SK-N-SH (cell line): Measurements from ENCODE around the gene PRND. TPM values are rescaled to one million over a fixed set of nuclear protein-coding genes. Genes with fewer than 3 reads are reported as not detected.

ENCODE experiments used
- CTCF ChIA-PET: fragments of 300-600, 350-600 bp; formaldehyde crosslinking; extraction: SDS; loops from one replicate; lab custom pipeline; 2021; lab: Yijun Ruan, JAX
- POLR2A ChIA-PET: fragments of 350-600 bp; sonication (Branson Sonifier 250); formaldehyde crosslinking; extraction: SDS; loops from one replicate; lab custom pipeline; 2020; ENCODE audit warnings: antibody characterized with exemption, inconsistent platforms; lab: Yijun Ruan, JAX
- DNase-seq: peaks from one replicate; pipeline ENCODE4 v3.0.0; 2012
- H2AFZ ChIP-seq: fragments of 200-600 bp; sonication (generic); 2 replicates; pipeline ENCODE4 v1.8.1; 2016; ENCODE audit warnings: antibody characterized with exemption, mild to moderate bottlenecking, low read depth
- H3F3A ChIP-seq: fragments of 200-600 bp; sonication (generic); replicated peaks from 2 replicates; pipeline ENCODE3; 2016; ENCODE audit warnings: antibody characterized with exemption, mild to moderate bottlenecking; ENCODE audit not compliant: insufficient read depth
- H3K27ac ChIP-seq, 2 experiments: fragments of 200-500 bp in 1 of 2; fragments of 200-600 bp in 1 of 2; sonication (Bioruptor generic) in 1 of 2; sonication (generic), shearing (Covaris generic) in 1 of 2; 2 replicates each; pipeline versions ENCODE4 v1.5.1 to v1.6.1; 2014 to 2016; ENCODE audit warnings: low read depth in 2 of 2, inconsistent platforms in 1 of 2, low read length in 1 of 2, mild to moderate bottlenecking in 1 of 2, mixed read lengths in 1 of 2
- H3K27me3 ChIP-seq: fragments of 200-600 bp; sonication (generic), shearing (Covaris generic); 2 replicates; pipeline ENCODE4 v1.6.1; 2016; ENCODE audit warnings: mixed run types; ENCODE audit not compliant: insufficient read depth
- H3K36me3 ChIP-seq, 2 experiments: fragments of 200-500 bp in 1 of 2; fragments of 200-600 bp in 1 of 2; sonication (Bioruptor generic) in 1 of 2; sonication (generic) in 1 of 2; replicated peaks in 1 of 2; 2 replicates each; pipeline versions ENCODE3 to v1.5.1; 2014 to 2016; ENCODE audit warnings: low read length in 1 of 2, mild to moderate bottlenecking in 1 of 2; ENCODE audit not compliant: insufficient read depth in 2 of 2, control insufficient read depth in 1 of 2
- H3K4me1 ChIP-seq, 2 experiments: fragments of 200-500 bp in 1 of 2; fragments of 200-600 bp in 1 of 2; sonication (Bioruptor generic) in 1 of 2; sonication (generic), shearing (Covaris generic) in 1 of 2; 2 replicates each; pipeline versions ENCODE4 v1.5.1 to v1.6.1; 2014 to 2016; ENCODE audit warnings: low read depth in 1 of 2, low read length in 1 of 2, mixed run types in 1 of 2; ENCODE audit not compliant: insufficient read depth in 2 of 2, control insufficient read depth in 1 of 2
- H3K4me2 ChIP-seq: fragments of 200-600 bp; sonication (generic), shearing (Covaris generic); 2 replicates; pipeline ENCODE4 v1.6.1; 2017; ENCODE audit warnings: mixed run types
- H3K4me3 ChIP-seq, 2 experiments: fragments of 200-500 bp in 1 of 2; fragments of 200-600 bp in 1 of 2; sonication (Bioruptor generic) in 1 of 2; sonication (generic), shearing (Covaris generic) in 1 of 2; 2 replicates each; pipeline versions ENCODE4 v1.5.1 to v1.8.1; 2014 to 2016; ENCODE audit warnings: low read depth in 2 of 2, inconsistent platforms in 1 of 2, low read length in 1 of 2, mild to moderate bottlenecking in 1 of 2, mixed read lengths in 1 of 2, moderate library complexity in 1 of 2
- H3K79me2 ChIP-seq: fragments of 200-600 bp; sonication (generic); 2 replicates; pipeline ENCODE4 v1.8.1; 2017; ENCODE audit warnings: mild to moderate bottlenecking; ENCODE audit not compliant: insufficient read depth
- H3K9ac ChIP-seq: fragments of 200-600 bp; sonication (generic); 2 replicates; pipeline ENCODE4 v1.6.1; 2017; ENCODE audit warnings: mixed run types
- H3K9me2 ChIP-seq: fragments of 200-600 bp; sonication (generic); 2 replicates; pipeline ENCODE4 v1.6.1; 2017; ENCODE audit warnings: mixed run types
- H3K9me3 ChIP-seq: fragments of 200-600 bp; sonication (generic); 2 replicates; pipeline ENCODE4 v1.6.1; 2017; ENCODE audit warnings: mixed run types, mild to moderate bottlenecking, moderate library complexity
- H4K20me1 ChIP-seq: fragments of 200-600 bp; sonication (generic); 2 replicates; pipeline ENCODE4 v1.6.1; 2017; ENCODE audit warnings: mild to moderate bottlenecking, mixed run types; ENCODE audit not compliant: insufficient read depth
- CHD2 ChIP-seq: fragments of 150-350 bp; IDR thresholded peaks from 2 replicates; pipeline ENCODE4 v1.6.1; 2018; ENCODE audit warnings: low read length; ENCODE audit not compliant: partially characterized antibody
- ELF1 ChIP-seq: IDR thresholded peaks from 2 replicates; pipeline ENCODE4 v1.4.0; 2012
- EP300 ChIP-seq, 2 experiments: IDR thresholded peaks; 2 replicates each; pipeline versions ENCODE4 v1.4.0 to v1.6.1; 2012; ENCODE audit warnings: borderline replicate concordance in 1 of 2, low read depth in 1 of 2, low read length in 1 of 2
- FOSL2 ChIP-seq: IDR thresholded peaks from 2 replicates; pipeline ENCODE4 v1.4.0; 2012; ENCODE audit warnings: low read depth, mild to moderate bottlenecking, moderate library complexity, borderline replicate concordance
- FOXJ3 ChIP-seq: sonication (generic); formaldehyde crosslinking; IDR thresholded peaks from 2 replicates; pipeline ENCODE4 v1.5.1; 2020; ENCODE audit warnings: mild to moderate bottlenecking, missing genetic modification reagents
- MEF2A ChIP-seq: IDR thresholded peaks from 2 replicates; pipeline ENCODE4 v1.4.0; 2012; ENCODE audit warnings: low read depth, borderline replicate concordance
- MXI1 ChIP-seq: IDR thresholded peaks from 2 replicates; pipeline ENCODE4 v1.6.1; 2012; ENCODE audit warnings: mild to moderate bottlenecking, low read depth, low read length, improper control_type of control experiment
- NFIC ChIP-seq: IDR thresholded peaks from 2 replicates; pipeline ENCODE4 v1.4.0; 2012; ENCODE audit warnings: borderline replicate concordance
- RAD21 ChIP-seq: IDR thresholded peaks from 2 replicates; pipeline ENCODE4 v1.6.1; 2012; ENCODE audit warnings: mild to moderate bottlenecking, low read length
- RFX5 ChIP-seq: IDR thresholded peaks from 2 replicates; pipeline ENCODE4 v1.6.1; 2012; ENCODE audit warnings: mild to moderate bottlenecking, improper control_type of control experiment, low read length
- SIN3A ChIP-seq: IDR thresholded peaks from 2 replicates; pipeline ENCODE4 v1.6.1; 2012; ENCODE audit warnings: low read depth, mild to moderate bottlenecking, low read length, moderate library complexity, borderline replicate concordance
- TCF12 ChIP-seq: IDR thresholded peaks from 2 replicates; pipeline ENCODE4 v1.4.0; 2012
- TEAD4 ChIP-seq: IDR thresholded peaks from 2 replicates; pipeline ENCODE4 v1.4.0; 2012; ENCODE audit warnings: mild to moderate bottlenecking, borderline replicate concordance; ENCODE audit not compliant: insufficient read depth
- USF1 ChIP-seq: IDR thresholded peaks from 2 replicates; pipeline ENCODE4 v1.4.0; 2012; ENCODE audit warnings: low read depth, borderline replicate concordance
- YY1 ChIP-seq: IDR thresholded peaks from 2 replicates; pipeline ENCODE4 v1.4.0; 2012; ENCODE audit warnings: low read depth, mild to moderate bottlenecking
- WGBS: methylation state at CpG from one replicate; pipeline ENCODE4 v1.1.6; 2017; ENCODE audit warnings: low lambda C conversion rate; 5-methylcytosine and 5-hydroxymethylcytosine counted together
- polyA plus RNA-seq, 3 experiments: library from polyadenylated mRNA; depleted of rRNA; stranded (reverse); fragments of >200 nt; gene quantifications; 2 replicates each; pipeline ENCODE4 v1.2.3, GENCODE V29; 2012
- TF ChIP-seq, protein P1 (sequence below): fragments of 150-350 bp; IDR thresholded peaks from 2 replicates; pipeline ENCODE4 v1.6.1; 2016; ENCODE audit warnings: mild to moderate bottlenecking, low read depth, low read length
- TF ChIP-seq, protein P2 (sequence below): fragments of 200-600 bp; sonication (generic); IDR thresholded peaks from 2 replicates; pipeline ENCODE4 v1.6.1; 2017; ENCODE audit warnings: antibody characterized with exemption, mild to moderate bottlenecking, moderate library complexity

The PRND gene
- polyA plus RNA-seq, 1 of the 3 experiments (the other 2 are of a cell fraction), result not detected

DNA sequence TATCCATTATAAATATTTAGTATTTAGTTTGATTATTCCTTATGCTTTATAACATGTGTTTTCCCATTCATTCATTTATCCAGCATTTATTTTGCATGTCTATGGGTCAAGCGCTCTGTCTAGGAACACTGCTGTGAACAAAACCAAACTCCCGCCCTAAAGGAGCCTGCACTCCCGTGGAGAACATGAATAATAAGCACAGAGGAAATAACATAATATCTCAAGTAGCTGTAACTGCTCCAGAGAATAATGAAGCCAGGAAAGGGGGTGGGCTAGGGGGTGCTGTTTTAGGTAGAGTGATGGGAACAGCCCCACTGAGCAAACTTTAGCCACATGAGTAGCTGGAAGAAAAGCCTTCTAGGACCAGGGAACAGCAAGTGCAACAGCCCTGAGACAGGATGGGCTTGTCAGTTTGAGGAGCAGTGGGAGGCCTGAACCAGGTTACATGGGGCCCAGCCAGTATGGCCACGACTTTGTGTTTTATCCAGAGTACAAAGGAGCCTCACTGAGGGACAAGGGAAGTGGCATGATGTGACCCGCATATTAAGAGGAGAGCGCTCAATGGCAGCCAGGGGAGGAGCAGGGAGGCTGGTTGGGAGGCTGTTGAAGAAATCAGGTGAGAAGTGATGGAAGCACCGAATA, 24.4 kb upstream of the PRND start:
- ChIA-PET CTCF (interaction anchor here (0.7 to 1.9 kb wide), 2 partner anchors 43 to 90 kb away, joined by 3 to 6 read pairs; no protein-coding TSS in a partner anchor), POLR2A (no interaction called here)
- Histone ChIP-seq H3K9ac (no peak overlapping the region), H3K9me2 (no peaks in the 10 kb centered on the region), H2AFZ (no peak overlapping the region), H3K4me2 (no peak overlapping the region), H4K20me1 (peaks cover 82% of the 10 kb centered on the region), H3K4me3 (no peak overlapping the region), H3K79me2 (peaks cover 74% of the 10 kb centered on the region), H3K27ac (no peak overlapping the region), H3K27me3 (no peaks in the 10 kb centered on the region), H3K9me3 (no peaks in the 10 kb centered on the region), H3K4me1 (peaks cover 0 to 3% of the 10 kb centered on the region in 2 experiments; a peak in 1 of 4 replicates), H3F3A (peaks cover 25% of the 10 kb centered on the region), H3K36me3 (peaks cover 17 to 57% of the 10 kb centered on the region in 2 experiments)
- TF ChIP-seq EP300 (IDR thresholded peaks at IDR 0.05; ENCODE audit: borderline replicate concordance in 1 of 2, low read depth in 1 of 2, low read length in 1 of 2) (no peak), TCF12 (no peak), MXI1 (no peak), RFX5 (no peak), CHD2 (no peak), RAD21 (no peak), MEF2A (no peak), NFIC (no peak), FOXJ3 (no peak)
- TF ChIP-seq, protein P1, sequence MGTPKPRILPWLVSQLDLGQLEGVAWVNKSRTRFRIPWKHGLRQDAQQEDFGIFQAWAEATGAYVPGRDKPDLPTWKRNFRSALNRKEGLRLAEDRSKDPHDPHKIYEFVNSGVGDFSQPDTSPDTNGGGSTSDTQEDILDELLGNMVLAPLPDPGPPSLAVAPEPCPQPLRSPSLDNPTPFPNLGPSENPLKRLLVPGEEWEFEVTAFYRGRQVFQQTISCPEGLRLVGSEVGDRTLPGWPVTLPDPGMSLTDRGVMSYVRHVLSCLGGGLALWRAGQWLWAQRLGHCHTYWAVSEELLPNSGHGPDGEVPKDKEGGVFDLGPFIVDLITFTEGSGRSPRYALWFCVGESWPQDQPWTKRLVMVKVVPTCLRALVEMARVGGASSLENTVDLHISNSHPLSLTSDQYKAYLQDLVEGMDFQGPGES, result no peak
- TF ChIP-seq, protein P2, sequence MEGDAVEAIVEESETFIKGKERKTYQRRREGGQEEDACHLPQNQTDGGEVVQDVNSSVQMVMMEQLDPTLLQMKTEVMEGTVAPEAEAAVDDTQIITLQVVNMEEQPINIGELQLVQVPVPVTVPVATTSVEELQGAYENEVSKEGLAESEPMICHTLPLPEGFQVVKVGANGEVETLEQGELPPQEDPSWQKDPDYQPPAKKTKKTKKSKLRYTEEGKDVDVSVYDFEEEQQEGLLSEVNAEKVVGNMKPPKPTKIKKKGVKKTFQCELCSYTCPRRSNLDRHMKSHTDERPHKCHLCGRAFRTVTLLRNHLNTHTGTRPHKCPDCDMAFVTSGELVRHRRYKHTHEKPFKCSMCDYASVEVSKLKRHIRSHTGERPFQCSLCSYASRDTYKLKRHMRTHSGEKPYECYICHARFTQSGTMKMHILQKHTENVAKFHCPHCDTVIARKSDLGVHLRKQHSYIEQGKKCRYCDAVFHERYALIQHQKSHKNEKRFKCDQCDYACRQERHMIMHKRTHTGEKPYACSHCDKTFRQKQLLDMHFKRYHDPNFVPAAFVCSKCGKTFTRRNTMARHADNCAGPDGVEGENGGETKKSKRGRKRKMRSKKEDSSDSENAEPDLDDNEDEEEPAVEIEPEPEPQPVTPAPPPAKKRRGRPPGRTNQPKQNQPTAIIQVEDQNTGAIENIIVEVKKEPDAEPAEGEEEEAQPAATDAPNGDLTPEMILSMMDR, result no peak
- 83% methylated on average over 7 of the region's 7 CpGs for WGBS
- no peak for DNase-seq

DNA sequence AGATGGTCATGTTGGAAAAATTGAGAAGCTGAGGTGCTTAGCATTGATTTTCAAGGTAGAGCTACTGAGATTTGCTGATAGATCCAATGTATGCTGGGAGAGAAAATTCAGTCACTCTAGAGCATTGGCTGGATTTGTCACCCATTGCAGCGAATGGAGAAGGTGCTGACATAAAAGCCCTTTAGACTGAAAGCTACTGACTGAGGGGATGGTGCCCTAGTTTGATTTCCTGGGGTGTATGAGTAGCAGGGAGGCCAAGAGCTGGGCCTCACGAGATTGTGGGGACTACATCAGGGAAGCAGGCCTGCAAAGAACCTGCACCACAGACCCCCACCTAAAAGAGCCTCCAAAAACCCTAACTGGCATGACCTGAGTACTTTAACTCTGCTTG, 23.9 kb upstream of the PRND start:
- 85% methylated on average over 2 of the region's 2 CpGs for WGBS
- POLR2A ChIA-PET, result no interaction called here
- no peak for TF ChIP-seq USF1
- no peak for TF ChIP-seq TEAD4
- TF ChIP-seq ELF1, result no peak
- TF ChIP-seq, protein P2, result no peak
- TF ChIP-seq NFIC, result no peak
- no peak for TF ChIP-seq FOXJ3
- TF ChIP-seq, protein P1, result no peak
- TF ChIP-seq TCF12, result no peak
- no peak for TF ChIP-seq FOSL2
- TF ChIP-seq EP300 (IDR thresholded peaks at IDR 0.05; ENCODE audit: borderline replicate concordance in 1 of 2, low read depth in 1 of 2, low read length in 1 of 2), result no peak
- TF ChIP-seq YY1, result no peak
- no peak for TF ChIP-seq SIN3A

More for the DNA sequence above, 23.9 kb upstream of the PRND start:
- no peak overlapping the region for H3K4me3 ChIP-seq
- H3F3A ChIP-seq, result peaks cover 27% of the 10 kb centered on the region
- H3K4me2 ChIP-seq, result no peak overlapping the region
- peaks cover 17 to 52% of the 10 kb centered on the region in 2 experiments for H3K36me3 ChIP-seq
- CTCF ChIA-PET, result interaction anchor here (1.9 kb wide), 1 partner anchor 43 kb away, joined by 6 read pairs; no protein-coding TSS in a partner anchor
- H3K79me2 ChIP-seq, result peaks cover 68% of the 10 kb centered on the region
- H3K9ac ChIP-seq, result no peak overlapping the region
- H3K9me3 ChIP-seq, result no peaks in the 10 kb centered on the region
- H3K27ac ChIP-seq, result no peak overlapping the region
- DNase-seq, result no peak
- H3K27me3 ChIP-seq, result no peaks in the 10 kb centered on the region
- peaks cover 0 to 5% of the 10 kb centered on the region in 2 experiments; a peak in 1 of 4 replicates for H3K4me1 ChIP-seq
- H2AFZ ChIP-seq, result no peak overlapping the region
- H4K20me1 ChIP-seq, result peaks cover 77% of the 10 kb centered on the region
- no peaks in the 10 kb centered on the region for H3K9me2 ChIP-seq
